Activated CD4-positive, alpha-beta T cell treated with anti-CD3 and anti-CD28 coated beads, Interleukin-2, amount 50 U/mL, for 24 hours (primary cell): Measurements from ENCODE around the gene ITGB7.

Source experiments
- DNase-seq, 2 donors: peaks; one replicate each; pipeline ENCODE4 v3.0.0-alpha.2; 2020; ENCODE audit warnings: low read depth in 1 of 2, low spot score in 1 of 2

The ITGB7 gene

GRCh38 chr12:53231921-53232645 lies 25.0 kb upstream of the ITGB7 start, which contains the start of gene RARG:
Gene RARG, minus strand, starts transcription at chr12:53232209. Its CDS starts 4,664 bp downstream, at chr12:53227545.
- DNase-seq: no peak

GRCh38 chr12:53231671-53231920 lies 24.5 kb upstream of the ITGB7 start:
- DNase-seq: no peak

- DNase-seq: no peak
Measured at GRCh38 chr12:53230108-53230845, 23.2 kb upstream of the ITGB7 start.

GRCh38 chr12:53229454-53229853 lies 22.4 kb upstream of the ITGB7 start:
- DNase-seq: no peak

- no peak for DNase-seq
Measured at GRCh38 chr12:53227836-53228235, 20.8 kb upstream of the ITGB7 start.

- DNase-seq: no peak
Measured at GRCh38 chr12:53227341-53227740, 20.3 kb upstream of the ITGB7 start.

GRCh38 chr12:53226815-53227214 lies 19.8 kb upstream of the ITGB7 start:
- no peak for DNase-seq

GRCh38 chr12:53225635-53226424 lies 18.8 kb upstream of the ITGB7 start:
- DNase-seq: no peak

- DNase-seq: no peak
Measured at GRCh38 chr12:53224897-53225634, 18.0 kb upstream of the ITGB7 start.

GRCh38 chr12:53224061-53224896 lies 17.2 kb upstream of the ITGB7 start:
- DNase-seq: no peak

- DNase-seq: no peak
Measured at GRCh38 chr12:53223389-53224060, 16.5 kb upstream of the ITGB7 start.

- no peak for DNase-seq
Measured at GRCh38 chr12:53222806-53223261, 15.8 kb upstream of the ITGB7 start.

- DNase-seq: no peak
Measured at GRCh38 chr12:53222170-53222721, 15.2 kb upstream of the ITGB7 start.

GRCh38 chr12:53221203-53222080 lies 14.4 kb upstream of the ITGB7 start:
- no peak for DNase-seq

- DNase-seq: peak; percentile 57 to 63
Measured at GRCh38 chr12:53220694-53221202, 13.7 kb upstream of the ITGB7 start.

GRCh38 chr12:53219956-53220693 lies 13.1 kb upstream of the ITGB7 start:
- DNase-seq: peak; percentile 51 to 62

- DNase-seq: peak; percentile 45 to 72
Measured at GRCh38 chr12:53219292-53219955, 12.4 kb upstream of the ITGB7 start.
